Upper lobe of left lung (tissue), 6 donors: Measurements from ENCODE around the gene COL11A2. TPM values are rescaled to one million over a fixed set of nuclear protein-coding genes. Genes with fewer than 3 reads are reported as not detected.

ENCODE experiments used
- ATAC-seq, 2 donors: fragments of 200-7000 bp; cut with Tn5 transposase; one replicate each; pipeline ENCODE4 v1.9.1; 2022; ENCODE audit warnings: mild to moderate bottlenecking in 2 of 2, moderate library complexity in 2 of 2; ENCODE audit not compliant: low FRiP score in 2 of 2
- DNase-seq, 2 donors: peaks; one replicate each; pipeline ENCODE4 v3.0.0-alpha.2; 2019 to 2020
- H3K27ac ChIP-seq, 4 donors: fragments of 200-600 bp; sonication (generic); one replicate each; pipeline ENCODE4 v1.5.1; 2016 to 2019
- H3K27me3 ChIP-seq, 4 donors: fragments of 200-600 bp; sonication (generic); one replicate each; pipeline ENCODE4 v1.5.1; 2017 to 2019
- H3K36me3 ChIP-seq, 4 donors: fragments of 200-600 bp; sonication (generic); one replicate each; pipeline ENCODE4 v1.5.1; 2016 to 2019
- H3K4me1 ChIP-seq, 4 donors: fragments of 200-600 bp; sonication (generic); one replicate each; pipeline ENCODE4 v1.5.1; 2018 to 2019
- H3K4me3 ChIP-seq, 4 donors: fragments of 200-600 bp; sonication (generic); one replicate each; pipeline ENCODE4 v1.5.1; 2017 to 2019; ENCODE audit warnings: mild to moderate bottlenecking in 2 of 4, moderate library complexity in 1 of 4
- H3K9me3 ChIP-seq, 4 donors: fragments of 200-600 bp; sonication (generic); one replicate each; pipeline ENCODE4 v1.5.1; 2018 to 2019
- CTCF ChIP-seq, 6 experiments: fragments of 450-650 bp in 4 of 6; fragments of 200-600 bp in 2 of 6; sonication (generic) in 2 of 6; IDR thresholded peaks; one replicate each; pipeline ENCODE4 v1.5.1; 2016 to 2019; ENCODE audit warnings: antibody characterized with exemption in 6 of 6
- EP300 ChIP-seq, 4 donors: sonication (generic); formaldehyde crosslinking; IDR thresholded peaks; one replicate each; pipeline ENCODE4 v1.5.1; 2017; ENCODE audit warnings: antibody characterized with exemption in 4 of 4, control low read depth in 2 of 4
- POLR2A ChIP-seq, 4 donors: fragments of 450-650 bp; IDR thresholded peaks; one replicate each; pipeline ENCODE4 v1.5.1; 2016 to 2017; ENCODE audit warnings: antibody characterized with exemption in 4 of 4, mild to moderate bottlenecking in 2 of 4
- POLR2AphosphoS5 ChIP-seq, 2 donors: sonication (generic); formaldehyde crosslinking; IDR thresholded peaks; one replicate each; pipeline ENCODE4 v1.5.1; 2017; ENCODE audit warnings: antibody characterized with exemption in 2 of 2
- WGBS, 2 donors: methylation state at CpG; one replicate each; pipeline ENCODE4 v1.1.5; 2017 to 2018; 5-methylcytosine and 5-hydroxymethylcytosine counted together
- total RNA-seq, 6 donors: library from RNA; depleted of rRNA in 4 of 6; stranded (reverse); fragments of >200 nt in 4 of 6; gene quantifications; one replicate each; pipeline versions ENCODE4 v1.1.0 to v1.2.1, GENCODE V29; 2016 to 2021
- donor health status: DM: no; HTN: no; CAD: no; lungs with moderate emphysema.
- donor health status: DM: no; HTN: yes; CAD: no; lungs with severe emphysema.

COL11A2 gene
- total RNA-seq, 6 donors from 2014 or later: 0.20 to 2.1 (median 0.74) TPM

DNA sequence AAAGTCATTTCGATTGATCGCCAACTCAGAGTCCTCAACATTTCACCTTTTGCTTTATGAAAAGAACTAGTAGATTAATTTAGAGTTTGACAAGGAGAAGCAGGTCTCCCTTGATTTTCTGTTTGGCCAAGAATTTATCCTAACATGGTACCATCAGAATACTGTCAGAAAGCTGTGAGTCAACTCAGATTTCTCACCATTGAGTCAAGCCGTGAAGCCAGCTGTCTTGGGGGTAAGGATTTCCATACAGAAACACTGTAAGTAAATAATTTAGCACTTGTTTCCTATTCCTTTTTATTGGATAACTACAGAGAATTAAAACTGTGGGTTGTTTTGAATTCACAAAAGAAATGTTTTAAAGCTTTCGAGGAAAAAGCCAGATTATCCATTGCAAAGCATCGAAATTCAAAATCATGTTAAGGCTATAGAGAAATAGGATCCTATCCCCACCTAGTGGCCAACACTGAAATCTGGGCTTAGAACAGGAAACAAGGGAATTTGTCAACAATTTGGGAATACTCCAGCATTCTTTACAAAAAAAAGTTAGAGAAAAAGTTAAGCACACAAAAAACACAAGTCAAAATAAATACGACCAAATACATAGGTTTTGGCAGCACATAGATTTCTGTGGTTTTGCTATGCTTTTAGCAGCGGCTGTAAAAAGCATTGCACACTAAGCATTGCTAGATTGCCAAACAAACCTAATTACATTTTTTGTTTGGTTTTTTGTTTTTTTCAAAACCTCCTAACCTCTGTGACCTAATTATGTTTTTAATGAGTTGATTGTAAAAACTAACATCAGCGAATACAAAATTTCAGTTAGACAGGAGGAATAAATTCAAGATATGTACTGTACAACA, 44.2 kb downstream of the COL11A2 start:
- no peak for DNase-seq

DNA sequence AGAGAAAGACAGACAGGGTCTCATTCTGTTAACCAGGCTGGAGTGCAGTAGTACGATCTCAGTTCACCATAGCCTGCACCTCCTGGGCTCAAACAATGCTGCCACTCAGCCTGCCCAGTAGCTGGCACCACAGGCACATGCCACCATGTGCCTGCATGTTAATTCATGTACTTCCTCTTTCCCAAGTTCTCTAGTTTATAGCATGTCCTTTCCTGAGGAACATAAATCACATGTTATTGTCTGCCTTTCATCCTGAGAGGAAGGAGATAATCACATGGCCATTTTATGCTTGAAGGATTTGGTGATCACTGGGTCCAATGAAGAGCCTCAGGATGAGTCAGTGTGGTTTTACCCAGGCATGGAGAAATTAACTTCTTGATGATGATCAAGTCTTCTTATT, 47.9 kb downstream of the COL11A2 start:
- 11 to 13% methylated on average over 1 of the region's 1 CpG for WGBS, 2 donors
- no peaks in the 10 kb centered on the region for H3K4me1 ChIP-seq
- H3K9me3 ChIP-seq: no peaks in the 10 kb centered on the region
- DNase-seq (peak in 1 of 2 donors; percentile 36), ATAC-seq (peak; percentile 61 to 71)
- peak in 1 of 4 donors; percentile 36 for TF ChIP-seq POLR2A (IDR thresholded peaks at IDR 0.05)
- TF ChIP-seq EP300 (IDR thresholded peaks at IDR 0.05): no peak
- peak in 1 of 2 donors; percentile 38 for TF ChIP-seq POLR2AphosphoS5 (IDR thresholded peaks at IDR 0.05)
- TF ChIP-seq CTCF (IDR thresholded peaks at IDR 0.05): no peak
- no peak overlapping the region for H3K4me3 ChIP-seq
- H3K27me3 ChIP-seq: no peaks in the 10 kb centered on the region
- no peaks in the 10 kb centered on the region for H3K36me3 ChIP-seq
- H3K27ac ChIP-seq: no peak overlapping the region

More for the DNA sequence above, 44.2 kb downstream of the COL11A2 start:
- no peak for TF ChIP-seq POLR2A (IDR thresholded peaks at IDR 0.05)
- no peak for TF ChIP-seq EP300 (IDR thresholded peaks at IDR 0.05)
- TF ChIP-seq POLR2AphosphoS5 (IDR thresholded peaks at IDR 0.05): no peak
- TF ChIP-seq CTCF (IDR thresholded peaks at IDR 0.05): peak; percentile 53 to 75 (median 66)
- peak in 1 of 2 donors; percentile 74 for ATAC-seq
- H3K4me3 ChIP-seq: no peak overlapping the region
- H3K27ac ChIP-seq: no peak overlapping the region
- no peaks in the 10 kb centered on the region for H3K27me3 ChIP-seq
- H3K4me1 ChIP-seq: no peaks in the 10 kb centered on the region
- peaks cover 0 to 14% (median 11%) of the 10 kb centered on the region in 4 donors for H3K9me3 ChIP-seq
- no peaks in the 10 kb centered on the region for H3K36me3 ChIP-seq
- 41 to 50% methylated on average over 8 of the region's 8 CpGs for WGBS, 2 donors

DNA sequence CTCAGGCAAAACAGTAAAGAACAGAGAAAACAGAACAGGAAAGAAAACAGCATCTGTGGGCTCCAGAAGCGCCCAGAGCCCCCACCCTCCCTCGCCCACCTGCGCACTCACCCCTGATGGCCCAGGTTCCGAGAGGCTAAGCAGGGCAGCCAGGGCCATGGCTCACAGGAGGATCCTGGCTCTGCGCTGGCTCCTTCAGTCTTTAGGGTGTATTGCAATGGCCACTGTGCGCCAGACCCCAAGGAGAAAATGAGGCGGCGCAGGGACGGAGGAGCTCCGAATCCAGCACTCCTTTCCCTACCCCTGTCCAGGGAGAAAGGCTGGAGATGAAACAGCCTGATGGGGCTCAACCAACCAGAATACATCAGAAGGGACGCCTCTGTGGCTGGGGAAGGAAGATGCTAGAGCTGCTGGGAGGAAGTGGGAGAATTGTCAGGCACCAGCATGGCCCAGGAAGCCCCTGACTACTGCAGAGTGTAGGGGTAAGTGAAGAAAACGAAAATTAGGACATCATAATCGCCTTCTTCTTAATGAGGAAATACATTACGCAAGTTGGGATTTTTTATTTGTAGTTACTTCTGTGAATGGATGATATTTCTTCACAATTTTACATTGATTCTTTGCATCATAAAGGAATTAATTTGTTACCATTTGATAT, 49.0 kb downstream of the COL11A2 start:
- H3K27me3 ChIP-seq: no peaks in the 10 kb centered on the region
- peak overlapping the region in 1 of 4 donors; percentile 49 for H3K27ac ChIP-seq
- H3K9me3 ChIP-seq: no peaks in the 10 kb centered on the region
- no peak overlapping the region for H3K4me3 ChIP-seq
- no peaks in the 10 kb centered on the region for H3K4me1 ChIP-seq
- WGBS, 2 donors: 67 to 68% methylated on average over 14 of the region's 14 CpGs
- DNase-seq (no peak), ATAC-seq (peak in 1 of 2 donors; percentile 38)
- TF ChIP-seq POLR2A (IDR thresholded peaks at IDR 0.05): no peak
- no peak for TF ChIP-seq CTCF (IDR thresholded peaks at IDR 0.05)
- TF ChIP-seq POLR2AphosphoS5 (IDR thresholded peaks at IDR 0.05): no peak
- no peak for TF ChIP-seq EP300 (IDR thresholded peaks at IDR 0.05)
- H3K36me3 ChIP-seq: no peaks in the 10 kb centered on the region

DNA sequence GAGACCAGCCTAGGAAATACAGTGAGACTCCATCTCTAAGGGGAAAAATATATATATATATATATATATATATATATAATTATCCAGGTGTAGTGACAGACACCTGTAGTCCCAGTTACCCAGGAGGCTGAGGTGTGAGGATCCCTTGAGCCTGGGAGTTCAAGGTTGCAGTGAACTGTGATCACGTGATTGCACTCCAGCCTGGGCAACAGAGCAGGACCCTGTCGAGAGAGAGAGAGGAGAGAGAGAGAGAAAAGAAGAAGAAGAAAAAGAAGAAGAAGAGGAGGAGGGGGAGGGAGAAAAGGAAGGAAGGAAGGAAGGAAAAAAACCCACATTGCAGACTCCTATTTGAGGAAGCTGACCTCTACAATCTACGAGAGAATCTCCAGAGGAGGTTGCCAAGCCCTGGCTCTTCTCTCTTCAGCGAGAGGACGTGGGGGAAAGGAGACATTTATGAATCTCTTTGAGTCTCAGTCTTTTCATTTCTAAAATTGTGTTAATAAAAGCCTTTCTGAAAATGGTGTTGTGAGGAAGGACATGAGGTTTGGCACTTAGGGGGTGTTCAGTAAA, 49.7 kb downstream of the COL11A2 start:
- H3K4me3 ChIP-seq: no peak overlapping the region
- no peaks in the 10 kb centered on the region for H3K27me3 ChIP-seq
- TF ChIP-seq EP300 (IDR thresholded peaks at IDR 0.05) (no peak), POLR2AphosphoS5 (IDR thresholded peaks at IDR 0.05) (no peak), CTCF (IDR thresholded peaks at IDR 0.05) (no peak), POLR2A (IDR thresholded peaks at IDR 0.05) (no peak)
- DNase-seq: no peak
- no peaks in the 10 kb centered on the region for H3K36me3 ChIP-seq
- H3K9me3 ChIP-seq: no peaks in the 10 kb centered on the region
- no peaks in the 10 kb centered on the region for H3K4me1 ChIP-seq
- peak overlapping the region in 1 of 4 donors; percentile 49 for H3K27ac ChIP-seq
- peak in 1 of 2 donors; percentile 34 for ATAC-seq
- 41 to 45% methylated on average over 5 of the region's 5 CpGs for WGBS, 2 donors
